Skeletal muscle satellite cell (primary cell): ENCODE data around the gene DGKI.

Experiments
- H3K27me3 ChIP-seq: 2 replicates; pipeline ENCODE4 v1.7.0; 2013; ENCODE audit warnings: low read length; ENCODE audit not compliant: control insufficient read depth, insufficient read depth
- H3K36me3 ChIP-seq: 2 replicates; pipeline ENCODE4 v1.7.0; 2013; ENCODE audit warnings: mild to moderate bottlenecking, control low read depth, low read length; ENCODE audit not compliant: insufficient read depth
- H3K4me1 ChIP-seq: 2 replicates; pipeline ENCODE4 v1.7.0; 2013; ENCODE audit warnings: low read length; ENCODE audit not compliant: control insufficient read depth, insufficient read depth
- H3K4me2 ChIP-seq: 2 replicates; pipeline ENCODE4 v1.7.0; 2013; ENCODE audit warnings: mild to moderate bottlenecking, low read length
- H3K4me3 ChIP-seq: 2 replicates; pipeline ENCODE4 v1.7.0; 2013; ENCODE audit warnings: low read length
- H3K9ac ChIP-seq: 2 replicates; pipeline ENCODE4 v1.7.0; 2013; ENCODE audit warnings: mild to moderate bottlenecking, low read depth, low read length, moderate library complexity
- H3K9me3 ChIP-seq: replicated peaks from 2 replicates; pipeline ENCODE4 v1.7.0; 2013; ENCODE audit warnings: mild to moderate bottlenecking, control low read depth, low read length

The DGKI gene

DNA sequence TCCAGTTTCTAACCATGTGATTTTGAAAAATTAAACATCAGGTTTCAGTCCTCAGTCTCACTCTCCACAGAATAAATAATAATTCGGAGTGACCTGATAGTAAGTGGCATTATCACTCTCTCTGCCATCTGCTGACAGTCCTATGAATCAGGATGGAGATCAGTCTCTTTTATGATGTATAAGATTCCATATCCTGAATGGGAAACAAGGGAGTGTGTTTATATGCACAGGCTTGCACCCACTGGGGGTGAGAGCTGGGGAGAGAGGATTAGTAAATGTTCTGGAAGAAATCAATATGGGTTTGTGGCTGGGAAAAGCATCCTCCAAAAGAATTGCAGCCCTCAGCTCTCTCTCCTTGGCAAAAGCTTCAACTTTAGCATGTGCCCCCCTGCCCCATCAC is 45.3 kb downstream of the DGKI start:
- peaks cover 30% of the 10 kb centered on the region for H3K4me1 ChIP-seq
- no peaks in the 10 kb centered on the region for H3K9me3 ChIP-seq
- H3K4me3 ChIP-seq = no peak overlapping the region
- no peak overlapping the region for H3K4me2 ChIP-seq
- no peak overlapping the region for H3K9ac ChIP-seq
- H3K27me3 ChIP-seq = no peaks in the 10 kb centered on the region
- no peaks in the 10 kb centered on the region for H3K36me3 ChIP-seq

DNA sequence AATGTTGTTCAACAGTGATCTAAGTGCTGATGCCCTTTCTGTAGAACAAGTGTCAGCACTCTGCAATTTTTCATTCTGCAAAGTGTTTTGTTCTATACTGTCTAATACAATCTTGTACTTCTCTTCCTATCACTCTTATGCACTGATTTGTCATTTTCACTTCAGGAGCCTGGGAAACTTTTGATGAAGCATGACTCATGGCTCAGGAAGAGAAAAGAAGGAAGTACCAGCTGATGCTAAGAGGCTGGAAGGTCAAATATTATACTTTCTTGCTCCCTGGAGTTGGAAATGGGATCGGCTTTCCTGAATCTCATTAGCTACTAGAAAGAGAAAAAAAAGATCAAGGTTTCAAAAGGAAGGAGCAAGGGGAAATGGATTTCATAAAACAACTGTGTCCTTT is 45.8 kb downstream of the DGKI start:
- Histone ChIP-seq H3K9ac (no peak overlapping the region), H3K27me3 (no peaks in the 10 kb centered on the region), H3K4me1 (peaks cover 30% of the 10 kb centered on the region), H3K4me3 (no peak overlapping the region), H3K9me3 (no peaks in the 10 kb centered on the region), H3K4me2 (no peak overlapping the region), H3K36me3 (no peaks in the 10 kb centered on the region)

DNA sequence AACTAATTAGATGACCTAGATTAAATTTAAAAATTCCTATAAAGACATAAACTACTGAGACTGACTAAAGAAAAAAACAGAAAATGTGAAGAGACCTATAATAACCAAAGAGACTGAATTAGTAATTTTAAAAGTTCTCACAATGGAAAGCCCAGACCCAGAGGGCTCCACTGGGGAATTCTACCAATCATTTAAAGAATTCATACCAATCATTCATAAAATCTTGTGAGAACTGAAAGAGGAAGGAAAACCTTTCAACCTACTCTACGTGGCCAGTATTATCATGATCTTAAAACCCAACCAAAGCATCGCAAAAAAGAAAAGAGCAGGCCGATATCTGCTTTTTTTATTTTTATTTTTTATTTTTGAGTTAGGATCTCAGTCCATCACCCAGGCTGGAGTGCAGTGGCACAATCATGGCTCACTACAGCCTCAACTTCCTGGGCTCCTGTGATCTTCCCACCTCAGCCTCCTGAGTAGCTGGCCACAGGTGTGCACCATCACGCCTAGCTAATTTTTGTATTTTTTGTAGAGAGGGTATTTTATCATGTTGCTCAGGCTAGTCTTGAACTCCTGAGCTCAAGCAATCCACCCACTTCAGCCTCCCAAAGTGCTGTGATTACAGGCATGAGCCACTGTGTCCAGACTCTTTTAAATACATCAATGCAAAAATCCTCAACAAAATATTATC is 48.6 kb downstream of the DGKI start:
- Histone ChIP-seq H3K27me3 (no peaks in the 10 kb centered on the region), H3K36me3 (no peaks in the 10 kb centered on the region), H3K4me1 (peaks cover 12% of the 10 kb centered on the region), H3K4me2 (no peak overlapping the region), H3K9me3 (no peaks in the 10 kb centered on the region), H3K4me3 (no peak overlapping the region), H3K9ac (no peak overlapping the region)

DNA sequence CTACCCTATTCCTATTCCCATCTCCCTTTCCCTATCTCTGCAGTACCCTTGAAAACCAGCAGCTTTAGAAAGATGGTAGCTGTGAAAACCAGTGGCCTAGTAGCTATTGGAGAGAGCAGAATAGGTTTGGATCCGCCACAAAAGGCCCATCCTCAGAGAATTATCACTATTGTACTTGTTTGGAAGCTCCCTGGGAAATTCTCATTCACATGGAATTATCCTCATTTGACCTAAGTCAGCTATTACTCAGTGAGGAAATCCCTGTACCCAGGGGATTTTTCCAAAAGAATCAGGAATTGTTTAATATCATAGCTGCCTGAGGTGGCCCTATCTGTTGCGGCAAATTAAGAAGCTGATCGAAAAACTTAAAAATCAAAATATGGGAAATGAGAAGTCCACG is 51.6 kb downstream of the DGKI start:
- no peaks in the 10 kb centered on the region for H3K9me3 ChIP-seq
- H3K4me2 ChIP-seq = no peak overlapping the region
- H3K27me3 ChIP-seq = no peaks in the 10 kb centered on the region
- H3K4me1 ChIP-seq = no peaks in the 10 kb centered on the region
- H3K36me3 ChIP-seq = no peaks in the 10 kb centered on the region
- H3K4me3 ChIP-seq = no peak overlapping the region
- no peak overlapping the region for H3K9ac ChIP-seq

- Histone ChIP-seq H3K4me1 (no peaks in the 10 kb centered on the region), H3K4me2 (no peak overlapping the region), H3K9me3 (no peaks in the 10 kb centered on the region), H3K36me3 (no peaks in the 10 kb centered on the region), H3K9ac (no peak overlapping the region), H3K27me3 (no peaks in the 10 kb centered on the region), H3K4me3 (no peak overlapping the region)
These were observed 54.8 kb downstream of the DGKI start for GRCh38 chr7:137791930-137792329.

GRCh38 chr7:137790828-137791227 is 55.9 kb downstream of the DGKI start:
- H3K4me2 ChIP-seq = no peak overlapping the region
- H3K9ac ChIP-seq = no peak overlapping the region
- H3K27me3 ChIP-seq = no peaks in the 10 kb centered on the region

DNA sequence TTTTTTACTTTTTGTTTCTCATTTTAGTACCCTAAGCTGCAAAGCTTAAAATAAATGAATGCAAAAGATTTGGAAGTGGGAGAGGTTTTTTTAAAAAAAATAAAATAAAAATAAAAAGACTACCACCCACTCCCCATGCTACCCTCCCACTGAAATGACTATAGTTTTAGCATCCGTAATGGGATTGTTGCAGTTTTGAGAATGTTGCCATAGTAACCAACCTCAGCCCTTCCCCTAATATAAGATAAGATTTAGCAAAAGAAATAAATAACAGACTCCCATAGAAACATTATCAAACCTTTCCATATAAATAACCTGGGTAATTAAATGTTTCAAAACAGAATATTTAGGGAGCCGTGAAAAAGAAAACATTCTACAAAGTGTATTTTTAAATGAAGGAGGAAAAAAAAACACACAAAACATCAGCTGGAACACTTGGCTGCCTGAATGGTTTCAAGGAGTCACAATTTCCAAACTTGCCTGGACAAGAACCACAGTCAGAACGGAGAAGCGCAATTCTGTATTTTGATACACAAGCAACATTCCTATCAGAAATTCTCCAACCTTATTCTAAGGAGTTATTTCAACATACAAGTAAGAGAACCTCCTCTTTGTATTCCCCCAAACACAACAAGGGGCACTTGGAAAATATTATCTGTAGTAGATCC is 57.4 kb downstream of the DGKI start:
- H3K36me3 ChIP-seq = no peaks in the 10 kb centered on the region
- H3K4me2 ChIP-seq = no peak overlapping the region
- H3K9me3 ChIP-seq = no peaks in the 10 kb centered on the region
- no peaks in the 10 kb centered on the region for H3K27me3 ChIP-seq
- H3K4me1 ChIP-seq = no peaks in the 10 kb centered on the region
- no peak overlapping the region for H3K9ac ChIP-seq
- no peak overlapping the region for H3K4me3 ChIP-seq

More at GRCh38 chr7:137790828-137791227, 55.9 kb downstream of the DGKI start:
- Histone ChIP-seq H3K9me3 (no peaks in the 10 kb centered on the region), H3K36me3 (no peaks in the 10 kb centered on the region), H3K4me1 (no peaks in the 10 kb centered on the region), H3K4me3 (no peak overlapping the region)

DNA sequence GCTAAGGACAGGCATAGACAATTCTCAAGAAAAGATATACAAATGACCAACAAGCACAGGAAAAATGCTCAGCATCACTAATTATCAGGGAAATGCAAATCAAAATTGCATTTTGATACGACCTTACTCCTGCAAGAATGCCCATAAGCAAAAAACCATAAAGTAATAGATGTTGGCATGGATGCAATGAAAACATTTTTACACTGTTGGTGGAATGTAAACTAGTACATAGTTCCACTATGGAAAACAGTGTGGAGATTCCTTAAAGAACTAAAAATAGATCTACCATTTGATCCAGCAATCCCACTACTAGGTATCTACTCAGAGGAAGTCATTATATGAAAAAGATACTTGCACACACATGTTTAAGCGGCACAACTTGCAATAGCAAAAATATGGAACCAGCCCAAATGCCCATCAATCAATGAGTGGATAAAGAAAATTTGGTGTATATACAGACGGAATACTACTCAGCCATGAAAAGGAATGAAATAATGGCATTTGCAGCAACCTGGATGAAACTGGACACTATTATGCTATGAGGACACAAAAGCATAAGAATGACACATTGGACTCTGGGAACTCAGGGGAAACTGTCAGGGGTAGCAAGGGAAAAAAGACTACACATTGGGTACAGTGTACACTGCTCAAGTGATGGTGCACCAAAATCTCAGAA is 59.3 kb downstream of the DGKI start:
- H3K9me3 ChIP-seq = no peaks in the 10 kb centered on the region
- H3K4me3 ChIP-seq = no peak overlapping the region
- H3K4me2 ChIP-seq = no peak overlapping the region
- no peaks in the 10 kb centered on the region for H3K4me1 ChIP-seq
- no peak overlapping the region for H3K9ac ChIP-seq
- H3K36me3 ChIP-seq = no peaks in the 10 kb centered on the region
- no peaks in the 10 kb centered on the region for H3K27me3 ChIP-seq

DNA sequence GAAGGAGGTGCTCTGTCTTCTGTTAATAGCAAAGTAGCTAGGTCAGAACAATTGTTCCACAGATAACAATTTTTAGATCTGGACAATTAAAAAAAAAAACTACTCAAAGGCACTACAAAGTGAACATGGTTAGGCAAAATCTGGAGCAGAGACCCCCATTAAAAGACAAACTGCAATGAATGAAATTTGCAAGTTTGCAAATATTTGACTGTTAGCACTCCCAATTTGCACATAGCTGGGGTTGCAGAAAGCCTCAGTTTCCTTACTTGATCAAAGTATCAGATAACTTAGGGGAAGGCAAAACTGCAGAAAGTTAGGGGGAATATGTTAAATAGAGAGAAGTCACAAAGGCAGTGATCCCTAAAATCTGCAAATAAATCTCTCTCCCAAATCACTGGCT is 68.3 kb downstream of the DGKI start:
- Histone ChIP-seq H3K4me2 (no peak overlapping the region), H3K9ac (no peak overlapping the region), H3K9me3 (no peaks in the 10 kb centered on the region), H3K4me3 (no peak overlapping the region), H3K27me3 (no peaks in the 10 kb centered on the region), H3K4me1 (peaks cover 25% of the 10 kb centered on the region), H3K36me3 (no peaks in the 10 kb centered on the region)

GRCh38 chr7:137774793-137775201 is 72.0 kb downstream of the DGKI start:
- peaks cover 44% of the 10 kb centered on the region for H3K4me1 ChIP-seq
- H3K9me3 ChIP-seq = no peaks in the 10 kb centered on the region
- H3K27me3 ChIP-seq = no peaks in the 10 kb centered on the region
- H3K36me3 ChIP-seq = no peaks in the 10 kb centered on the region
- H3K4me2 ChIP-seq = peak overlapping the region; percentile 79
- H3K9ac ChIP-seq = peak overlapping the region; percentile 78
- H3K4me3 ChIP-seq = peak overlapping the region; percentile 64

GRCh38 chr7:137772748-137773147 is 74.0 kb downstream of the DGKI start:
- Histone ChIP-seq H3K27me3 (no peaks in the 10 kb centered on the region), H3K9me3 (no peaks in the 10 kb centered on the region), H3K9ac (peak overlapping the region; percentile 78), H3K4me3 (peak overlapping the region; percentile 64), H3K4me1 (peaks cover 47% of the 10 kb centered on the region), H3K36me3 (no peaks in the 10 kb centered on the region), H3K4me2 (peak overlapping the region; percentile 79)
